HepG2 (cell line): Measurements from ENCODE around the gene ACSF3. TPM values are rescaled to one million over a fixed set of nuclear protein-coding genes. Genes with fewer than 3 reads are reported as not detected.

Experiments
- ASH2L ChIP-seq: fragments of 300-600, 200-600 bp; sonication (generic); IDR thresholded peaks from 2 replicates; pipeline ENCODE4 v1.7.0; 2017; ENCODE audit warnings: low read depth, mild to moderate bottlenecking, moderate library complexity, mixed read lengths, low read length; ENCODE audit not compliant: insufficient read length
- ATF7-NPFF ChIP-seq: sonication (generic); formaldehyde crosslinking; IDR thresholded peaks from 2 replicates; pipeline ENCODE4 v1.8.1; 2023; ENCODE audit warnings: mild to moderate bottlenecking, low read depth, missing genetic modification reagents, moderate library complexity
- DDIT3 ChIP-seq: sonication (generic); formaldehyde crosslinking; IDR thresholded peaks from 2 replicates; pipeline ENCODE4 v1.4.0; 2020; ENCODE audit warnings: mild to moderate bottlenecking, missing genetic modification reagents
- ESRRA ChIP-seq: sonication (generic); formaldehyde crosslinking; IDR thresholded peaks from 2 replicates; pipeline ENCODE4 v1.5.1; 2020; ENCODE audit warnings: mild to moderate bottlenecking, low read depth, missing genetic modification reagents
- ETS1 ChIP-seq: sonication (generic); formaldehyde crosslinking; IDR thresholded peaks from 2 replicates; pipeline ENCODE4 v1.4.0; 2020; ENCODE audit warnings: missing genetic modification reagents
- ETV6 ChIP-seq: sonication (generic); formaldehyde crosslinking; conservative IDR thresholded peaks from 2 replicates; pipeline ENCODE4 v1.4.0; 2020; ENCODE audit warnings: missing genetic modification reagents
- FIP1L1 ChIP-seq: fragments of 200-400 bp; formaldehyde crosslinking; IDR thresholded peaks from 2 replicates; pipeline ENCODE4 v1.6.1; 2018; ENCODE audit warnings: low read depth, mild to moderate bottlenecking, low read length, moderate library complexity, borderline replicate concordance; ENCODE audit not compliant: insufficient read depth
- FOSL2 ChIP-seq: sonication (generic); formaldehyde crosslinking; IDR thresholded peaks from 2 replicates; pipeline ENCODE4 v1.4.0; 2020; ENCODE audit warnings: missing genetic modification reagents
- FOXK2 ChIP-seq: fragments of 450-650 bp; IDR thresholded peaks from 2 replicates; pipeline ENCODE4 v1.6.1; 2016
- HMGXB3 ChIP-seq: sonication (generic); formaldehyde crosslinking; IDR thresholded peaks from 2 replicates; pipeline ENCODE4 v1.4.0; 2020; ENCODE audit warnings: missing genetic modification reagents, borderline replicate concordance
- HOXA7 ChIP-seq: sonication (generic); formaldehyde crosslinking; IDR thresholded peaks from 2 replicates; pipeline ENCODE4 v1.8.1; 2022; ENCODE audit warnings: mild to moderate bottlenecking, missing genetic modification reagents, moderate library complexity
- KDM5B ChIP-seq: sonication (generic); formaldehyde crosslinking; IDR thresholded peaks from 2 replicates; pipeline ENCODE4 v1.4.0; 2020; ENCODE audit warnings: missing genetic modification reagents, mild to moderate bottlenecking, borderline replicate concordance
- MTERF4 ChIP-seq: sonication (generic); formaldehyde crosslinking; IDR thresholded peaks from 2 replicates; pipeline ENCODE4 v1.8.0; 2023; ENCODE audit warnings: mild to moderate bottlenecking, missing genetic modification reagents
- NFE2 ChIP-seq: sonication (generic); formaldehyde crosslinking; IDR thresholded peaks from 2 replicates; pipeline ENCODE4 v1.4.0; 2020; ENCODE audit warnings: missing genetic modification reagents
- TBX3 ChIP-seq: fragments of 450-650 bp; IDR thresholded peaks from 2 replicates; pipeline ENCODE4 v1.6.1; 2017; ENCODE audit warnings: antibody characterized with exemption, mild to moderate bottlenecking, inconsistent platforms, borderline replicate concordance
- THAP7 ChIP-seq: sonication (generic); formaldehyde crosslinking; IDR thresholded peaks from 2 replicates; pipeline ENCODE4 v1.8.1; 2023; ENCODE audit warnings: mild to moderate bottlenecking, missing genetic modification reagents
- ZNF256 ChIP-seq: sonication (generic); formaldehyde crosslinking; conservative IDR thresholded peaks from 2 replicates; pipeline ENCODE4 v1.4.0; 2020; ENCODE audit warnings: missing genetic modification reagents
- ZNF263 ChIP-seq: sonication (generic); formaldehyde crosslinking; IDR thresholded peaks from 2 replicates; pipeline ENCODE4 v1.4.0; 2020; ENCODE audit warnings: missing genetic modification reagents
- ZNF350 ChIP-seq: sonication (generic); formaldehyde crosslinking; IDR thresholded peaks from 2 replicates; pipeline ENCODE4 v1.4.0; 2020; ENCODE audit warnings: mild to moderate bottlenecking, low read depth, missing genetic modification reagents, borderline replicate concordance
- polyA plus RNA-seq, 8 experiments: library from polyadenylated mRNA; depleted of rRNA in 3 of 8; stranded (reverse) in 7 of 8; unstranded in 1 of 8; fragments of >200 nt; fragmentation: Illumina TruSeq in 4 of 8; extraction: Trizol in 4 of 8; gene quantifications; 2 replicates each; pipeline versions ENCODE4 v1.2.1 to v1.2.3, GENCODE V29; 2011 to 2016; ENCODE audit warnings: low read depth in 4 of 8, missing spikeins in 1 of 8, mixed read lengths in 1 of 8; ENCODE audit not compliant: insufficient read depth in 1 of 8
- total RNA-seq, 5 experiments: library from RNA; depleted of rRNA; stranded (reverse); fragments of >200 nt; fragmentation: Illumina TruSeq; extraction: Trizol; gene quantifications; 2 replicates each; pipeline ENCODE4 v1.2.3, GENCODE V29; 2016; ENCODE audit warnings: low read depth in 1 of 5

The ACSF3 gene
- total and polyA plus RNA-seq, 2 of the 13 experiments (the other 11 are each of a cell fraction or from before 2014, with no cell fraction given): 14.9 to 30.6 TPM

- peak; percentile 43 for TF ChIP-seq MTERF4 (CRISPR knock-in tag)
- peak; percentile 75 for TF ChIP-seq ESRRA
- TF ChIP-seq FOSL2 (CRISPR knock-in tag): no peak
- TF ChIP-seq ASH2L: peak; percentile 10
- TF ChIP-seq HOXA7: 0 out of 2 replicates have a peak, but pooled peaks have one; percentile 76
- peak; percentile 33 for TF ChIP-seq TBX3
- TF ChIP-seq FOXK2: no peak
- TF ChIP-seq ZNF350 (CRISPR knock-in tag): peak; percentile 72; the same call in 1 of the 2 replicates
- TF ChIP-seq KDM5B (CRISPR knock-in tag): peak; percentile 62; the same call in 1 of the 2 replicates
- TF ChIP-seq FIP1L1: no peak
- TF ChIP-seq ZNF256 (CRISPR knock-in tag): no peak
- no peak for TF ChIP-seq DDIT3 (CRISPR knock-in tag)
- TF ChIP-seq ETS1 (CRISPR knock-in tag): no peak
- TF ChIP-seq ATF7-NPFF (CRISPR knock-in tag): peak; percentile 28; the same call in 1 of the 2 replicates
- TF ChIP-seq ETV6 (CRISPR knock-in tag): no peak
- TF ChIP-seq ZNF263 (CRISPR knock-in tag): peak; percentile 86
- TF ChIP-seq THAP7 (CRISPR knock-in tag): 0 out of 2 replicates have a peak, but pooled peaks have one; percentile 8
- TF ChIP-seq NFE2 (CRISPR knock-in tag): no peak
- no peak for TF ChIP-seq HMGXB3 (CRISPR knock-in tag)
Observed at GRCh38 chr16:89191033-89191900, 97.6 kb downstream of the ACSF3 start (continued).
